Left lung (tissue), 10 donors: ENCODE results near the gene TASOR2. TPM values are rescaled to one million over a fixed set of nuclear protein-coding genes. Genes with fewer than 3 reads are reported as not detected.

Source experiments
- ATAC-seq: fragments of 200-7000 bp; cut with Tn5 transposase; one replicate; pipeline ENCODE4 v1.9.1; 2020; ENCODE audit warnings: moderate library complexity
- DNase-seq, 4 donors: peaks; one replicate each; pipeline ENCODE4 v3.0.0-alpha.2; 2013 to 2020
- H3K27ac ChIP-seq, 2 donors: fragments of 200-600 bp; sonication (generic) in 1 of 2; one replicate each; pipeline versions ENCODE4 v1.5.0 to v1.8.0; 2020 to 2021
- H3K27me3 ChIP-seq, 2 donors: fragments of 200-600 bp; sonication (generic) in 1 of 2; one replicate each; pipeline versions ENCODE4 v1.5.0 to v1.8.0; 2020 to 2021
- H3K36me3 ChIP-seq, 2 donors: fragments of 200-600 bp; sonication (generic) in 1 of 2; one replicate each; pipeline versions ENCODE4 v1.5.0 to v1.8.0; 2020 to 2021
- H3K4me1 ChIP-seq, 2 donors: fragments of 200-600 bp; one replicate each; pipeline ENCODE4 v1.8.0; 2021
- H3K4me3 ChIP-seq, 2 donors: fragments of 200-600 bp; sonication (generic) in 1 of 2; one replicate each; pipeline versions ENCODE4 v1.5.0 to v1.8.0; 2020 to 2021; ENCODE audit warnings: mild to moderate bottlenecking in 1 of 2
- H3K9me3 ChIP-seq, 2 donors: fragments of 200-600 bp; sonication (generic) in 1 of 2; one replicate each; pipeline versions ENCODE4 v1.5.0 to v1.8.0; 2020 to 2021
- intact Hi-C, 2 donors: fragments of 100-400 bp; cut with DNase I; formaldehyde crosslinking; loops; one replicate each; pipeline versions ENCODE4 v1.11.2 to v1.14.2; 2022
- polyA plus RNA-seq, 6 donors: library from polyadenylated mRNA; unstranded; fragments of 120-200 nt; gene quantifications; one replicate each; pipeline ENCODE4 v1.2.1, GENCODE V29; 2013; ENCODE audit not compliant: insufficient read length in 6 of 6
- total RNA-seq, 2 donors: library from RNA; stranded (reverse); fragmentation: NEBNext Ultra II Directional; extraction: Animal tissue kit (Norgen Biotek cat#: 25700); gene quantifications; one replicate each; pipeline ENCODE4 v1.2.1, GENCODE V29; 2021
- TF ChIP-seq, protein P1 (sequence below), 2 donors: fragments of 200-600 bp; sonication (generic) in 1 of 2; IDR thresholded peaks; one replicate each; pipeline versions ENCODE4 v1.5.0 to v1.8.0; 2021; ENCODE audit warnings: antibody characterized with exemption in 2 of 2
- donor health status: DM: no; HTN: yes; CAD: no.
- donor health status: DM: no; HTN: no; CAD: no.

Gene TASOR2
- total and polyA plus RNA-seq, 8 donors: 35.5 to 66.5 (median 39.6) TPM

DNA sequence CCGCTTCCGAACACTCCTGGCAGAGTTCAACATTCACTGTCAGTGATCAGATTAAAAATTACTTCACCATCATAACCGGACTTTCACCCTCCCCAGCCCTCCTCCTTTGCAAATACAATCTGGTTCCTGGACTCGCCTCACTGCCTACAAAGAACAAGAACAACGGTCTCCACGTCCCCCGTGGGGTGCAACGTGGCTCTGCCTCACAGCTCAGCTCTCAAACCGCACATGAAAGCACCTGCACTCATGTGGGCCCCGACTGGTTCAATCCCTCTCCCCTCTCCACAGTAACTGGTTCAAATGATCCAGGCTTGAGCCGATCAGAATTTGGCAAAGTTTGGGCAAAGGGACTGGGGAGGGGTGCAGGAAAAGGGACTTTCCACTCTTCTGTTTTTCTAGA, 39.3 kb upstream of the TASOR2 start:
- intact Hi-C loops: no loop called here
- TF ChIP-seq, protein P1, sequence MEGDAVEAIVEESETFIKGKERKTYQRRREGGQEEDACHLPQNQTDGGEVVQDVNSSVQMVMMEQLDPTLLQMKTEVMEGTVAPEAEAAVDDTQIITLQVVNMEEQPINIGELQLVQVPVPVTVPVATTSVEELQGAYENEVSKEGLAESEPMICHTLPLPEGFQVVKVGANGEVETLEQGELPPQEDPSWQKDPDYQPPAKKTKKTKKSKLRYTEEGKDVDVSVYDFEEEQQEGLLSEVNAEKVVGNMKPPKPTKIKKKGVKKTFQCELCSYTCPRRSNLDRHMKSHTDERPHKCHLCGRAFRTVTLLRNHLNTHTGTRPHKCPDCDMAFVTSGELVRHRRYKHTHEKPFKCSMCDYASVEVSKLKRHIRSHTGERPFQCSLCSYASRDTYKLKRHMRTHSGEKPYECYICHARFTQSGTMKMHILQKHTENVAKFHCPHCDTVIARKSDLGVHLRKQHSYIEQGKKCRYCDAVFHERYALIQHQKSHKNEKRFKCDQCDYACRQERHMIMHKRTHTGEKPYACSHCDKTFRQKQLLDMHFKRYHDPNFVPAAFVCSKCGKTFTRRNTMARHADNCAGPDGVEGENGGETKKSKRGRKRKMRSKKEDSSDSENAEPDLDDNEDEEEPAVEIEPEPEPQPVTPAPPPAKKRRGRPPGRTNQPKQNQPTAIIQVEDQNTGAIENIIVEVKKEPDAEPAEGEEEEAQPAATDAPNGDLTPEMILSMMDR (IDR thresholded peaks at IDR 0.05): no peak
- ATAC-seq (no peak), DNase-seq (no peak)
- no peaks in the 10 kb centered on the region for H3K9me3 ChIP-seq
- H3K4me3 ChIP-seq: no peak overlapping the region
- H3K27ac ChIP-seq: no peak overlapping the region
- H3K4me1 ChIP-seq: peaks cover 0 to 4% of the 10 kb centered on the region in 2 donors
- H3K36me3 ChIP-seq: peaks cover 0 to 61% of the 10 kb centered on the region in 2 donors
- H3K27me3 ChIP-seq: no peaks in the 10 kb centered on the region

DNA sequence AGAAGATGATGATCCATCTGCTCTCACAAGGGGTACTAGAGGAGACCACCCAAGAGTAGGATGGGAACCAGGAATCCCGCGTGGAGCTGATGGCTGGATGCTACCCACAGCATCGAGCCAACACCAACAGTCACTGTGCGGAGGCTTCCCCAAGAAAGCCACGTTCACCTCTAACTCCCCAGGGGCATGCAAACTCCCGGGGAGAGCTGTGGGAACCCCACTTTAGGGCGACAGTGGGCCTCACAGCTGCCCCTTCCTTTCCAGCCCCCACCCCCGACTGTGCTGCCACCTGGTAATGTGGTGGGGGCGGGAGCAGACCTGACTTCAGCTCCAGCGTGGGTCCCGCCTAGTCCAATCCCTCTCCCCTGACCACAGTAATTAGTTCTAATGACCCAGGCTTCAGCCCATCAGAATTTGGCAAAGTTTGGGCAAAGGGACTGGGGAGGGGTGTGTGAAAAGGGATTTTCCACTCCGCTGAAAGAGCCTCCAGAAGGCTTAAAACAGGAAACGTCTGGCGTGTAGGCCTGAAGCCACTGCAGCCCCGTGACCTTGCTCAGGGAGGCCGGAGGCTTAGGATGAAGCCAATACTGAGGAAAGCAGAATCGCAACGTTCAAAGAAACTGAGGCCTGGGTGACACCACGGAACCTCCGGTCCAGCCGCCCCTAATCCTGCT, 38.6 kb upstream of the TASOR2 start:
- TF ChIP-seq, protein P1 (IDR thresholded peaks at IDR 0.05): no peak
- ATAC-seq (no peak), DNase-seq (no peak)
- Histone ChIP-seq H3K4me1 (peaks cover 0 to 4% of the 10 kb centered on the region in 2 donors), H3K9me3 (no peaks in the 10 kb centered on the region), H3K36me3 (peaks cover 0 to 58% of the 10 kb centered on the region in 2 donors), H3K27me3 (no peaks in the 10 kb centered on the region), H3K4me3 (no peak overlapping the region), H3K27ac (peak overlapping the region in 1 of 2 donors; percentile 3)
- intact Hi-C loops: no loop called here

DNA sequence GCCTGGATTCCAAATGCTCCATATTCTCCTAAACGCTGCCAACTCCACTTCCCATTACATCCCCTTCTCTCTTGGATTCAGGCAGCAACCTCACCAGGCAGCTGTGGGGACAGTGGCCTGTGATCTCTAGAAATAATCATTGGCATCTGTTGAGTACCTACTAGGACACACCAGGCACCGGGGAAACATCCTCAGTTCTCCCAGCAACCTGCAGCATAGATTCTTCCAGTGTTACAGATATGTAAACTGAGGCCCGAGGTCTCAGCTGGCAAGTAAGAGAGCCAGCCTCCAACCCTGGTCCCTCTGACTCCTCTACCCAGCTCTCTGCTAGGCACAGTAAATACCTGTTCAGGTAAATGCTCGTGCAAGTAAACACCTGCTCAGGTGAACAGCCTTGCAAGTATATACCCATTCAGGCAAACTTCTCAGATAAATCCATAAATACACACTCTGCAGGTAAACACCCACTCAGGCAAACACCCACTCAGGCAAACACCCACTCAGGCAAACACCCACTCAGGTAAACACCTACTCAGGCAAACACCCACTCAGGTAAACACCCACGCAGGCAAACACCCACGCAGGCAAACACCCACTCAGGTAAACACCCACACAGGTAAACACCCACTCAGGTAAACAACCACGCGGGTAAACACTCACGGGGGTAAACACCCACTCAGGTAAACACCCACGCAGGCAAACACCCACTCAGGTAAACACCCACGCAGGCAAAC, 37.0 kb upstream of the TASOR2 start:
- DNase-seq: no peak
- H3K36me3 ChIP-seq: peaks cover 0 to 44% of the 10 kb centered on the region in 2 donors
- intact Hi-C loops: no loop called here
- H3K9me3 ChIP-seq: no peaks in the 10 kb centered on the region
- no peak overlapping the region for H3K4me3 ChIP-seq
- peaks cover 0 to 4% of the 10 kb centered on the region in 2 donors for H3K4me1 ChIP-seq
- H3K27ac ChIP-seq: no peak overlapping the region
- ATAC-seq: no peak
- TF ChIP-seq, protein P1 (IDR thresholded peaks at IDR 0.05): no peak
- no peaks in the 10 kb centered on the region for H3K27me3 ChIP-seq

- Histone ChIP-seq H3K4me1 (peaks cover 0 to 4% of the 10 kb centered on the region in 2 donors), H3K27ac (no peak overlapping the region), H3K36me3 (peaks cover 0 to 44% of the 10 kb centered on the region in 2 donors), H3K4me3 (no peak overlapping the region), H3K9me3 (no peaks in the 10 kb centered on the region), H3K27me3 (no peaks in the 10 kb centered on the region)
- no peak for ATAC-seq
- intact Hi-C loops: no loop called here
- TF ChIP-seq, protein P1 (IDR thresholded peaks at IDR 0.05): no peak
- peak in 1 of 4 donors; percentile 71 for DNase-seq
These were observed 35.9 kb upstream of the TASOR2 start for GRCh38 chr10:5648494-5649457.
